Measurements from ENCODE around the gene NQO2. TPM values are rescaled to one million over a fixed set of nuclear protein-coding genes. Genes with fewer than 3 reads are reported as not detected.

NQO2 gene
- total RNA-seq, result 26.6 and 27.6 TPM in 2 replicates

GRCh38 chr6:2999618-3000557, at the start of gene NQO2:
Gene NQO2, plus strand, starts transcription at chr6:2999894. Its CDS starts 6,659 bp downstream, at chr6:3006553.

GRCh38 chr6:2971420-2972218, 28.1 kb upstream of the NQO2 start, which contains the start of gene SERPINB6:
Gene SERPINB6, minus strand, starts transcription at chr6:2971567. Its CDS starts 12,235 bp downstream, at chr6:2959332.

GRCh38 chr6:3068329-3069214, 68.9 kb downstream of the NQO2 start, which contains the start of gene RIPK1:
Gene RIPK1, plus strand, starts transcription at chr6:3068494. Its CDS starts 8,330 bp downstream, at chr6:3076824.

Other genes with a start within 250 kb of the NQO2 start
- 0.19 and 0.28 TPM in 2 replicates for gene MYLK4, start 249.0 kb upstream of the NQO2 start, total RNA-seq
- 61.2 and 62.9 TPM in 2 replicates for gene WRNIP1, start 234.5 kb upstream of the NQO2 start, total RNA-seq
- 11.0 and 21.9 TPM in 2 replicates for gene SERPINB1, start 158.0 kb upstream of the NQO2 start, total RNA-seq
- 5.1 and 7.3 TPM in 2 replicates for gene SERPINB9, start 96.6 kb upstream of the NQO2 start, total RNA-seq
- 91.6 and 120 TPM in 2 replicates for gene SERPINB6, start 28.3 kb upstream of the NQO2 start, total RNA-seq
- gene RIPK1, start 68.6 kb downstream of the NQO2 start, total RNA-seq, result 21.7 and 23.6 TPM in 2 replicates
- gene BPHL, start 118.8 kb downstream of the NQO2 start, total RNA-seq, result 9.6 and 11.0 TPM in 2 replicates
- 50.2 and 106 TPM in 2 replicates for gene TUBB2A, start 157.7 kb downstream of the NQO2 start, total RNA-seq
- 0.85 and 6.9 TPM in 2 replicates for gene TUBB2B, start 227.8 kb downstream of the NQO2 start, total RNA-seq

Measured in regular cardiac myocyte (primary cell).